ENCODE data around the gene ZNF77. TPM values are rescaled to one million over a fixed set of nuclear protein-coding genes. Genes with fewer than 3 reads are reported as not detected.

ZNF77 gene
- total RNA-seq, 1 donor from 2014 or later: 9.9 TPM

DNA sequence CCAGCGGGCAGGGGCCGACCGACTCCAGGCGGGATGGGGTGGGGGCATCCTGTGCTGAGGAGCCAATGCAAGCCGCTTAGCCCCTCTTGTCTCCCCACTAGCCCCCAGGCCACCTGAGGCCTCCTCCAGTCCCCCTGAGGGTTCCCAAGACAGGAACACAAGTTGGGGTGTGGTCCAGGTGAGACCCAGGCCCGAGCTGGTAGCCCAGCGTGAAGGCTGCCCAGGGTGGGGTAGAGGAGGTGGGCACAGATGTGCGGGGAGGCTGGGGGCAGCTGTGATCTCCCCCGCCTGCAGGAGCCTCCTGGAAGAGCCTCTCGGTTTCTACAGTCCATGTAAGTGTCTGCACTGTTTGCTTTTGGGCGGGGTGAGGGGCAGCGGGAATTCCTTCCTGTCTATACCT, 43.0 kb upstream of the ZNF77 start:
- Mint-ChIP-seq H3K9me3 (no peaks in the 10 kb centered on the region), H3K4me3 (no peak overlapping the region), H3K27me3 (ENCODE audit: low read depth) (no peaks in the 10 kb centered on the region), H3K36me3 (no peaks in the 10 kb centered on the region), H3K27ac (no peak overlapping the region), H3K4me1 (peaks cover 26% of the 10 kb centered on the region)
- no peak for DNase-seq (ENCODE audit: low spot score in 2 of 2, unreplicated experiment in 2 of 2)
- TF ChIP-seq, protein P1, sequence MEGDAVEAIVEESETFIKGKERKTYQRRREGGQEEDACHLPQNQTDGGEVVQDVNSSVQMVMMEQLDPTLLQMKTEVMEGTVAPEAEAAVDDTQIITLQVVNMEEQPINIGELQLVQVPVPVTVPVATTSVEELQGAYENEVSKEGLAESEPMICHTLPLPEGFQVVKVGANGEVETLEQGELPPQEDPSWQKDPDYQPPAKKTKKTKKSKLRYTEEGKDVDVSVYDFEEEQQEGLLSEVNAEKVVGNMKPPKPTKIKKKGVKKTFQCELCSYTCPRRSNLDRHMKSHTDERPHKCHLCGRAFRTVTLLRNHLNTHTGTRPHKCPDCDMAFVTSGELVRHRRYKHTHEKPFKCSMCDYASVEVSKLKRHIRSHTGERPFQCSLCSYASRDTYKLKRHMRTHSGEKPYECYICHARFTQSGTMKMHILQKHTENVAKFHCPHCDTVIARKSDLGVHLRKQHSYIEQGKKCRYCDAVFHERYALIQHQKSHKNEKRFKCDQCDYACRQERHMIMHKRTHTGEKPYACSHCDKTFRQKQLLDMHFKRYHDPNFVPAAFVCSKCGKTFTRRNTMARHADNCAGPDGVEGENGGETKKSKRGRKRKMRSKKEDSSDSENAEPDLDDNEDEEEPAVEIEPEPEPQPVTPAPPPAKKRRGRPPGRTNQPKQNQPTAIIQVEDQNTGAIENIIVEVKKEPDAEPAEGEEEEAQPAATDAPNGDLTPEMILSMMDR (IDR thresholded peaks at IDR 0.05; ENCODE audit: unreplicated experiment): no peak

DNA sequence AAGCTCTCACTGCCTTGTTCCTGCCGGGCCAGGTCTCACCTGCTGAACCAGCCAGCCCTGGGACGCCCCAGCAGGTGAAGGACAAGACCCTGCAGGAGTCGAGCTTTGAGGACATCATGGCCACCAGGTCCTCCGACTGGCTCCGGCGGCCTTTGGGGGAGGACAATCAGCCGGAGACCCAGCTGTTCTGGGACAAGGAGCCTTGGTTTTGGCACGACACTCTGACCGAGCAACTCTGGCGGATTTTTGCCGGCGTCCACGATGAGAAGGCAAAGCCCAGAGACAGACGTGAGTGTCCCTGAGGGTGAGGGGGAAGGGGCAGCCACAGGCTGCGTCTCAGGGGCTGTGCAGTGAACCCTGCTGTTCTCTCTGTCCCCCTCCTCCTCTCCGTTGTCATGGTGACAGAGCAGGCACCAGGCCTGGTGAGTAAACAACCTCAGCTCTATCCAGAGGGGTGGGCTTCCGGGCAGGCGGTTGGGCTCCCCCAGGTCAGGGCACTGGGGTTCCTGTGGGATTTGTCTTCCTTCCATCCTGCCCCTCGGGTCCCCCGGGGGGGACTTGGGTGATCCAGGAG, 42.3 kb upstream of the ZNF77 start:
- peak overlapping the region; percentile 85 for H3K27ac Mint-ChIP-seq
- TF ChIP-seq, protein P1 (IDR thresholded peaks at IDR 0.05; ENCODE audit: unreplicated experiment): no peak
- no peaks in the 10 kb centered on the region for H3K36me3 Mint-ChIP-seq
- H3K9me3 Mint-ChIP-seq: no peaks in the 10 kb centered on the region
- DNase-seq (ENCODE audit: low spot score in 2 of 2, unreplicated experiment in 2 of 2): no peak
- peak overlapping the region; percentile 37 for H3K4me3 Mint-ChIP-seq
- no peaks in the 10 kb centered on the region for H3K27me3 Mint-ChIP-seq (ENCODE audit: low read depth)
- peaks cover 28% of the 10 kb centered on the region for H3K4me1 Mint-ChIP-seq

DNA sequence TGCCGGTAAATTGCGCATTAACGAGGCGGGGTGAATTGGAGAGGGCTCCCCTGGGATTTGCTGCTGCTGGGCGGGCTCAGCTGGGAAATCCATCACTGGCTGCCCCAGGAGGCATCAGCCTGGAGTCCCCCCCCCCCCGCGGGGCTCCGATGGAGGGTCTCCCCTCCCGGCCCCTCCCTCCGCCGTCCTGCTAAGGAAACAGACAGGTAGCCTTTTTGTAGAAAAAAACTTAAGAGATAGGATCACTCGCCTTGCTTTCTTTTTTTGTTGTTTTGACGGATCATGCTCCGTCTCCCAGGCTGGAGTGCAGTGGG, 39.4 kb upstream of the ZNF77 start:
- TF ChIP-seq, protein P1 (IDR thresholded peaks at IDR 0.05; ENCODE audit: unreplicated experiment): no peak
- Mint-ChIP-seq H3K27me3 (ENCODE audit: low read depth) (peaks cover 2% of the 10 kb centered on the region), H3K36me3 (no peaks in the 10 kb centered on the region), H3K4me1 (peaks cover 37% of the 10 kb centered on the region), H3K9me3 (no peaks in the 10 kb centered on the region), H3K27ac (peak overlapping the region; percentile 81), H3K4me3 (peak overlapping the region; percentile 50)
- no peak for DNase-seq (ENCODE audit: low spot score in 2 of 2, unreplicated experiment in 2 of 2)

DNA sequence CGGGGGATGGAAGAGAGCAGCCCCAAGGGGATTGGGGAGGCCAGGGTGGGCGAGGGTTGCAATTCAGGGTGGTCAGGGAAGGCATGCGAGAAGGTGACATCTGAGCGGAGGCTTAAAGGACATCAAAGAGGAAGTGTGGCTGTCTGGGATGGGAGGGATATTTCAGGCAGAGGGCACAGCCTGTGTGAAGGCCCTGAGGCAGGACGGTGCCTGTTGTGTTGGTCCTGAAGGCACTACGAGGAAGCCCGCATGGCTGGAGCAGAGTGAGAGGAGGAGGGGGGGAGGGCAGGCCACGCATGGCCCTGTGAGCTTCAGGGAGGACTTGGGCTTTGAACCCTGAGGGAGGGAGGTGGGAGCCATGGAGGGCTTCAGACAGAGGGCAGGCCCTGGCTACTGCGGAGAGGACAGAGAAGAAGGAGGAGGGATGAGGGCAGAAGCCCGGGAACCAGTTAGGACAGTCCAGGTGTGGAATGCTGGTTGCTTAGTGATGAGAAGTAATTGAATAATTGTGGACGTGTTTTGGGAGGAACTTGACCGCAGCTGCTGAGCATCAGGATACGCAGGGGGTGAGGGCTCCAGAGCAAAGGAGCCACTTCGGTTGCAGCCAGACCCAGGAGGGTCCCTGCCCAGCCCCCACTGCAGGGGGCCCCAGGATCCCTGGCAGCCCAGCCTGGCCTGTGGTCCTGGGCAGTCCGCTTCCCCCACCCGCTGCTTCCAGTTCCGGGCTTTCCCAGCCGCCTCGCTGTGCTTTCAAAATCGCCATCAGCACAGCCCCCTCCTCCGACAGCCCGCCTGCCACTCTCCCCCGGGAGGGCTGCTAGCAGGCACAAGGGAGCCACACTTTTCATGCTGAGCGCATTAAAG, 38.8 kb upstream of the ZNF77 start:
- peak overlapping the region; percentile 50 for H3K4me3 Mint-ChIP-seq

DNA sequence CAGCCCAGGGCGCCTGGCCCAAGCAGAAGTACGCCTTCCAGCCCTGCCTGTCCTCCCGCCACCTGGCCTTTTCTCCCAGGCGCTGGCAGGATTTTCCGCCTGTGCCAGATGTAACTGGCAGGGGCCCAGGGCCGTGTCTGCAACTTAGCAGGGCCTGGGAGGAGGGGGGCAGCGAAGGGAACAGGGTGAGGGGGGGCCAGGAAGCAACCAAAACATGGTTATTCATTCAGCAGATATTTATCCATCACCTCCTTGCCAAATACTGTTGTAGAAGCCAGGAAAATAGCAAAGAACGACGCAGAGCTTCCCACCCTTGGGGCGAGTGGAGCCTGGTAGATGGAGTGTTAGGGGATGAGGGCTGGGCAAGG, 38.2 kb upstream of the ZNF77 start:
- H3K36me3 Mint-ChIP-seq: no peaks in the 10 kb centered on the region
- TF ChIP-seq, protein P1 (IDR thresholded peaks at IDR 0.05; ENCODE audit: unreplicated experiment): no peak
- peak overlapping the region; percentile 86 for H3K27ac Mint-ChIP-seq
- no peaks in the 10 kb centered on the region for H3K9me3 Mint-ChIP-seq
- peaks cover 2% of the 10 kb centered on the region for H3K27me3 Mint-ChIP-seq (ENCODE audit: low read depth)
- DNase-seq (ENCODE audit: low spot score in 2 of 2, unreplicated experiment in 2 of 2): no peak
- peaks cover 37% of the 10 kb centered on the region for H3K4me1 Mint-ChIP-seq
- H3K4me3 Mint-ChIP-seq: peak overlapping the region; percentile 37

More for the DNA sequence above, 38.8 kb upstream of the ZNF77 start:
- Mint-ChIP-seq H3K9me3 (no peaks in the 10 kb centered on the region), H3K36me3 (no peaks in the 10 kb centered on the region), H3K27me3 (ENCODE audit: low read depth) (peaks cover 2% of the 10 kb centered on the region), H3K4me1 (peaks cover 37% of the 10 kb centered on the region), H3K27ac (peak overlapping the region; percentile 86)
- TF ChIP-seq, protein P1 (IDR thresholded peaks at IDR 0.05; ENCODE audit: unreplicated experiment): no peak
- DNase-seq (ENCODE audit: low spot score in 2 of 2, unreplicated experiment in 2 of 2): peak; percentile 48 to 72
